Liver (tissue), 9 donors: ENCODE measurements around the gene MTPN. TPM values are rescaled to one million over a fixed set of nuclear protein-coding genes. Genes with fewer than 3 reads are reported as not detected.

ENCODE experiments used
- DNase-seq: peaks from one replicate; pipeline ENCODE4 v3.0.0-alpha.2; 2017; ENCODE audit warnings: low spot score
- H3K27ac ChIP-seq, 2 donors: one replicate each; pipeline ENCODE4 v1.7.0; 2013; ENCODE audit warnings: inconsistent platforms in 2 of 2, low read length in 2 of 2, control low read depth in 1 of 2, low read depth in 1 of 2, mild to moderate bottlenecking in 1 of 2
- H3K27me3 ChIP-seq, 4 donors: one replicate each; pipeline versions ENCODE4 v1.6.1 to v1.7.0; 2013; ENCODE audit warnings: low read length in 3 of 4, inconsistent platforms in 1 of 4, mild to moderate bottlenecking in 1 of 4, moderate library complexity in 1 of 4; ENCODE audit not compliant: control insufficient read depth in 4 of 4, insufficient read depth in 4 of 4
- H3K36me3 ChIP-seq, 4 donors: one replicate each; pipeline versions ENCODE4 v1.6.1 to v1.7.0; 2013; ENCODE audit warnings: low read length in 3 of 4, mild to moderate bottlenecking in 3 of 4, low read depth in 1 of 4, moderate library complexity in 1 of 4; ENCODE audit not compliant: control insufficient read depth in 4 of 4, insufficient read depth in 3 of 4
- H3K4me1 ChIP-seq, 4 donors: one replicate each; pipeline versions ENCODE4 v1.6.1 to v1.7.0; 2013; ENCODE audit warnings: low read length in 3 of 4, mild to moderate bottlenecking in 3 of 4, moderate library complexity in 1 of 4; ENCODE audit not compliant: control insufficient read depth in 4 of 4, insufficient read depth in 4 of 4
- H3K4me3 ChIP-seq, 3 donors: one replicate each; pipeline versions ENCODE4 v1.6.1 to v1.7.0; 2013; ENCODE audit warnings: low read length in 3 of 3, control low read depth in 1 of 3, low read depth in 1 of 3, mild to moderate bottlenecking in 1 of 3
- H3K9ac ChIP-seq, 2 donors: one replicate each; pipeline ENCODE4 v1.7.0; 2013; ENCODE audit warnings: low read length in 2 of 2, mild to moderate bottlenecking in 2 of 2, moderate library complexity in 2 of 2, control low read depth in 1 of 2, low read depth in 1 of 2
- H3K9me3 ChIP-seq, 4 donors: one replicate each; pipeline versions ENCODE4 v1.6.1 to v1.7.0; 2013; ENCODE audit warnings: low read length in 3 of 4; ENCODE audit not compliant: control insufficient read depth in 4 of 4
- FOXA1 ChIP-seq: IDR thresholded peaks from 2 replicates; pipeline ENCODE4 v1.6.1; 2016; ENCODE audit warnings: antibody characterized with exemption
- FOXA2 ChIP-seq: IDR thresholded peaks from 2 replicates; pipeline ENCODE4 v1.6.1; 2016; ENCODE audit warnings: antibody characterized with exemption
- GABPA ChIP-seq, 2 donors: IDR thresholded peaks in 1 of 2; conservative IDR thresholded peaks in 1 of 2; 2 replicates each; pipeline ENCODE4 v1.6.1; 2016; ENCODE audit warnings: antibody characterized with exemption in 2 of 2, mild to moderate bottlenecking in 1 of 2, moderate library complexity in 1 of 2
- HNF4A ChIP-seq, 2 donors: conservative IDR thresholded peaks; 2 replicates each; pipeline ENCODE4 v1.6.1; 2016; ENCODE audit warnings: antibody characterized with exemption in 2 of 2, mild to moderate bottlenecking in 2 of 2
- HNF4G ChIP-seq: IDR thresholded peaks from 2 replicates; pipeline ENCODE4 v1.6.1; 2016; ENCODE audit warnings: antibody characterized with exemption
- JUND ChIP-seq, 2 donors: IDR thresholded peaks; 2 replicates each; pipeline ENCODE4 v1.6.1; 2016; ENCODE audit warnings: antibody characterized with exemption in 2 of 2
- NR2F2 ChIP-seq: IDR thresholded peaks from 2 replicates; pipeline ENCODE4 v1.6.1; 2016; ENCODE audit warnings: antibody characterized with exemption
- RAD21 ChIP-seq, 2 donors: IDR thresholded peaks; 2 replicates each; pipeline ENCODE4 v1.6.1; 2016; ENCODE audit warnings: antibody characterized with exemption in 2 of 2, mild to moderate bottlenecking in 2 of 2
- RXRA ChIP-seq, 2 donors: IDR thresholded peaks; 2 replicates each; pipeline ENCODE4 v1.6.1; 2017 to 2018; ENCODE audit warnings: antibody characterized with exemption in 2 of 2, mild to moderate bottlenecking in 1 of 2
- SP1 ChIP-seq: IDR thresholded peaks from 2 replicates; pipeline ENCODE4 v1.6.1; 2018; ENCODE audit warnings: antibody characterized with exemption, mild to moderate bottlenecking
- TAF1 ChIP-seq: conservative IDR thresholded peaks from 2 replicates; pipeline ENCODE4 v1.6.1; 2016; ENCODE audit warnings: antibody characterized with exemption, mild to moderate bottlenecking
- YY1 ChIP-seq: IDR thresholded peaks from 2 replicates; pipeline ENCODE4 v1.6.1; 2016; ENCODE audit warnings: antibody characterized with exemption, mild to moderate bottlenecking
- WGBS: extraction: QIAGEN DNeasy Blood & Tissue Kit; methylation state at CpG from one replicate; pipeline ENCODE4 v1.1.7; 2013; 5-methylcytosine and 5-hydroxymethylcytosine counted together
- polyA plus RNA-seq, 2 donors: library from polyadenylated mRNA; stranded (reverse) in 1 of 2; unstranded in 1 of 2; fragments of 200-250 nt in 1 of 2; fragments of >200 nt in 1 of 2; fragmentation: Nextera tagmentation in 1 of 2; extraction: Ambion mirVana in 1 of 2; gene quantifications; one replicate each; pipeline versions ENCODE4 v1.2.1 to v1.2.3, GENCODE V29; 2013 to 2015
- total RNA-seq, 2 donors: library from RNA; depleted of rRNA; stranded (reverse); fragments of >200 nt; gene quantifications; one replicate each; pipeline ENCODE4 v1.2.3, GENCODE V29; 2014
- TF ChIP-seq, protein P1 (sequence below): fragments of 150-350 bp; IDR thresholded peaks from 2 replicates; pipeline ENCODE4 v1.5.1; 2017; ENCODE audit warnings: improper control_type of control experiment, low read depth, low read length; ENCODE audit not compliant: missing input control
- TF ChIP-seq, protein P2 (sequence below): IDR thresholded peaks from 2 replicates; pipeline ENCODE4 v1.6.1; 2016; ENCODE audit warnings: antibody characterized with exemption
- TF ChIP-seq, protein P3 (sequence below): IDR thresholded peaks from 2 replicates; pipeline ENCODE4 v1.6.1; 2016; ENCODE audit warnings: antibody characterized with exemption, mild to moderate bottlenecking
- TF ChIP-seq, protein P4 (sequence below): IDR thresholded peaks from 2 replicates; pipeline ENCODE4 v1.6.1; 2016; ENCODE audit warnings: antibody characterized with exemption
- TF ChIP-seq, protein P5 (sequence below): IDR thresholded peaks from 2 replicates; pipeline ENCODE4 v1.6.1; 2016; ENCODE audit warnings: antibody characterized with exemption
- donor health status: healthy.
- donor health status: healthy.
- donor health status: healthy.
- donor health status: healthy.
- donor health status: healthy.

MTPN gene
- total and polyA plus RNA-seq, 4 donors = 24.8 to 88.3 (median 32.8) TPM

DNA sequence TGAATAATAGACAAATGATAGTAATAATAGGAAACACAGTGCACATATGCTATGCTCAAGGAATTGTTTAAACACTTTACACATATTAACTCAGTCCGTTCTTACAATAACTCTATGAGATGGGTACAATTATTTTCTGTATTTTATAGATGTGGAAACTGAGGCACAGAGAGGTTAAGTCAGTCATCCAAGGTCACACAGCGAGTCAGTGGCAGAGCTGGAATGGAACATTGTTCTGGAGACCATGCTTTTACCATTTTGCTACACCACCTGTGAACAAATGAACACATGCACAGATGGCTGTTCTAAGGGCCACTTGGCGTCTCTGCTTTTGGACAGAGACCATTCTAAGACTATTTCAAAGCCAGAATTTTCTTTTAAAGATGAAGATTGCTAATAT lies 26.9 kb upstream of the MTPN start:
- DNase-seq = no peak
- 93% methylated on average over 3 of the region's 3 CpGs for WGBS
- Histone ChIP-seq H3K27me3 (peaks cover 0 to 3% (median 0%) of the 10 kb centered on the region in 4 donors), H3K27ac (no peak overlapping the region), H3K9ac (no peak overlapping the region), H3K4me3 (no peak overlapping the region), H3K9me3 (peaks cover 0 to 3% (median under 1%) of the 10 kb centered on the region in 4 donors), H3K4me1 (no peaks in the 10 kb centered on the region), H3K36me3 (no peaks in the 10 kb centered on the region)
- TF ChIP-seq SP1 = no peak
- no peak for TF ChIP-seq FOXA2
- TF ChIP-seq HNF4A (conservative IDR thresholded peaks at IDR 0.05) = no peak
- no peak for TF ChIP-seq HNF4G
- TF ChIP-seq, protein P1, sequence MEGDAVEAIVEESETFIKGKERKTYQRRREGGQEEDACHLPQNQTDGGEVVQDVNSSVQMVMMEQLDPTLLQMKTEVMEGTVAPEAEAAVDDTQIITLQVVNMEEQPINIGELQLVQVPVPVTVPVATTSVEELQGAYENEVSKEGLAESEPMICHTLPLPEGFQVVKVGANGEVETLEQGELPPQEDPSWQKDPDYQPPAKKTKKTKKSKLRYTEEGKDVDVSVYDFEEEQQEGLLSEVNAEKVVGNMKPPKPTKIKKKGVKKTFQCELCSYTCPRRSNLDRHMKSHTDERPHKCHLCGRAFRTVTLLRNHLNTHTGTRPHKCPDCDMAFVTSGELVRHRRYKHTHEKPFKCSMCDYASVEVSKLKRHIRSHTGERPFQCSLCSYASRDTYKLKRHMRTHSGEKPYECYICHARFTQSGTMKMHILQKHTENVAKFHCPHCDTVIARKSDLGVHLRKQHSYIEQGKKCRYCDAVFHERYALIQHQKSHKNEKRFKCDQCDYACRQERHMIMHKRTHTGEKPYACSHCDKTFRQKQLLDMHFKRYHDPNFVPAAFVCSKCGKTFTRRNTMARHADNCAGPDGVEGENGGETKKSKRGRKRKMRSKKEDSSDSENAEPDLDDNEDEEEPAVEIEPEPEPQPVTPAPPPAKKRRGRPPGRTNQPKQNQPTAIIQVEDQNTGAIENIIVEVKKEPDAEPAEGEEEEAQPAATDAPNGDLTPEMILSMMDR = no peak
- no peak for TF ChIP-seq RAD21 (IDR thresholded peaks at IDR 0.05)
- TF ChIP-seq, protein P2, sequence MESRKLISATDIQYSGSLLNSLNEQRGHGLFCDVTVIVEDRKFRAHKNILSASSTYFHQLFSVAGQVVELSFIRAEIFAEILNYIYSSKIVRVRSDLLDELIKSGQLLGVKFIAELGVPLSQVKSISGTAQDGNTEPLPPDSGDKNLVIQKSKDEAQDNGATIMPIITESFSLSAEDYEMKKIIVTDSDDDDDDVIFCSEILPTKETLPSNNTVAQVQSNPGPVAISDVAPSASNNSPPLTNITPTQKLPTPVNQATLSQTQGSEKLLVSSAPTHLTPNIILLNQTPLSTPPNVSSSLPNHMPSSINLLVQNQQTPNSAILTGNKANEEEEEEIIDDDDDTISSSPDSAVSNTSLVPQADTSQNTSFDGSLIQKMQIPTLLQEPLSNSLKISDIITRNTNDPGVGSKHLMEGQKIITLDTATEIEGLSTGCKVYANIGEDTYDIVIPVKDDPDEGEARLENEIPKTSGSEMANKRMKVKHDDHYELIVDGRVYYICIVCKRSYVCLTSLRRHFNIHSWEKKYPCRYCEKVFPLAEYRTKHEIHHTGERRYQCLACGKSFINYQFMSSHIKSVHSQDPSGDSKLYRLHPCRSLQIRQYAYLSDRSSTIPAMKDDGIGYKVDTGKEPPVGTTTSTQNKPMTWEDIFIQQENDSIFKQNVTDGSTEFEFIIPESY = no peak

DNA sequence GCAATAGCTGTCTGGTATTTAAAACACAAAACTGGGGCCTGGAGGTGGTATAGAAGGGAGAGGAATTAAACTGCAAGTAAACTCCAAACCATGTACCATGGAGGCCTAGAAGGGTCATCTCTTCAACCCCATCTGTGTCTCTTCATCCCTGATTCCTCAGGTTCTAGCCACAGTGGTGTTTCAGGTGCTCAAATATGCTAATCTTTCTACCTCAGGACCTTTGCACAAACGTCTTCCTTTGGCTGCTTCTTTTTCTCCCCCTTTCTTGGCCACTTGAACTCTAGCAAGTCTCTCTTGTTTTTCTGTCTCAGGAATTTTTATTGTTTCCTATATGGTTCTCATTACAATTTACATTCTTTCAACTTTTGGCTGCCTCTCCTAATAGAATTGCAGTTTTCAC lies 25.6 kb upstream of the MTPN start:
- WGBS = 4% methylated on average over 1 of the region's 1 CpG
- H3K9me3 ChIP-seq = peaks cover 0 to 3% (median under 1%) of the 10 kb centered on the region in 4 donors
- TF ChIP-seq GABPA (IDR thresholded peaks at IDR 0.05 in 1 of 2, conservative IDR thresholded peaks at IDR 0.05 in 1 of 2) (no peak), FOXA1 (no peak), HNF4A (conservative IDR thresholded peaks at IDR 0.05) (no peak), TAF1 (no peak), NR2F2 (no peak), RXRA (IDR thresholded peaks at IDR 0.05) (no peak), RAD21 (IDR thresholded peaks at IDR 0.05) (no peak), HNF4G (no peak), FOXA2 (no peak), YY1 (no peak), JUND (IDR thresholded peaks at IDR 0.05) (no peak), SP1 (no peak)
- TF ChIP-seq, protein P3, sequence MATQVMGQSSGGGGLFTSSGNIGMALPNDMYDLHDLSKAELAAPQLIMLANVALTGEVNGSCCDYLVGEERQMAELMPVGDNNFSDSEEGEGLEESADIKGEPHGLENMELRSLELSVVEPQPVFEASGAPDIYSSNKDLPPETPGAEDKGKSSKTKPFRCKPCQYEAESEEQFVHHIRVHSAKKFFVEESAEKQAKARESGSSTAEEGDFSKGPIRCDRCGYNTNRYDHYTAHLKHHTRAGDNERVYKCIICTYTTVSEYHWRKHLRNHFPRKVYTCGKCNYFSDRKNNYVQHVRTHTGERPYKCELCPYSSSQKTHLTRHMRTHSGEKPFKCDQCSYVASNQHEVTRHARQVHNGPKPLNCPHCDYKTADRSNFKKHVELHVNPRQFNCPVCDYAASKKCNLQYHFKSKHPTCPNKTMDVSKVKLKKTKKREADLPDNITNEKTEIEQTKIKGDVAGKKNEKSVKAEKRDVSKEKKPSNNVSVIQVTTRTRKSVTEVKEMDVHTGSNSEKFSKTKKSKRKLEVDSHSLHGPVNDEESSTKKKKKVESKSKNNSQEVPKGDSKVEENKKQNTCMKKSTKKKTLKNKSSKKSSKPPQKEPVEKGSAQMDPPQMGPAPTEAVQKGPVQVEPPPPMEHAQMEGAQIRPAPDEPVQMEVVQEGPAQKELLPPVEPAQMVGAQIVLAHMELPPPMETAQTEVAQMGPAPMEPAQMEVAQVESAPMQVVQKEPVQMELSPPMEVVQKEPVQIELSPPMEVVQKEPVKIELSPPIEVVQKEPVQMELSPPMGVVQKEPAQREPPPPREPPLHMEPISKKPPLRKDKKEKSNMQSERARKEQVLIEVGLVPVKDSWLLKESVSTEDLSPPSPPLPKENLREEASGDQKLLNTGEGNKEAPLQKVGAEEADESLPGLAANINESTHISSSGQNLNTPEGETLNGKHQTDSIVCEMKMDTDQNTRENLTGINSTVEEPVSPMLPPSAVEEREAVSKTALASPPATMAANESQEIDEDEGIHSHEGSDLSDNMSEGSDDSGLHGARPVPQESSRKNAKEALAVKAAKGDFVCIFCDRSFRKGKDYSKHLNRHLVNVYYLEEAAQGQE = no peak
- TF ChIP-seq, protein P4, sequence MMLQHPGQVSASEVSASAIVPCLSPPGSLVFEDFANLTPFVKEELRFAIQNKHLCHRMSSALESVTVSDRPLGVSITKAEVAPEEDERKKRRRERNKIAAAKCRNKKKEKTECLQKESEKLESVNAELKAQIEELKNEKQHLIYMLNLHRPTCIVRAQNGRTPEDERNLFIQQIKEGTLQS = no peak
- TF ChIP-seq, protein P5, sequence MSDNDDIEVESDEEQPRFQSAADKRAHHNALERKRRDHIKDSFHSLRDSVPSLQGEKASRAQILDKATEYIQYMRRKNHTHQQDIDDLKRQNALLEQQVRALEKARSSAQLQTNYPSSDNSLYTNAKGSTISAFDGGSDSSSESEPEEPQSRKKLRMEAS = no peak
- TF ChIP-seq, protein P1 = no peak
- H3K36me3 ChIP-seq = no peaks in the 10 kb centered on the region
- no peak overlapping the region for H3K9ac ChIP-seq
- H3K27ac ChIP-seq = no peak overlapping the region
- no peaks in the 10 kb centered on the region for H3K4me1 ChIP-seq
- DNase-seq = no peak
- no peaks in the 10 kb centered on the region for H3K27me3 ChIP-seq
- H3K4me3 ChIP-seq = no peak overlapping the region
